IMR-90 (cell line): ENCODE data around the gene POU2AF1. TPM values are rescaled to one million over a fixed set of nuclear protein-coding genes. Genes with fewer than 3 reads are reported as not detected.

Source experiments
- ATAC-seq: fragments of 200-7000 bp; cut with Tn5 transposase; 2 replicates; pipeline ENCODE4 v1.9.1; 2020; ENCODE audit warnings: low read depth, mild to moderate bottlenecking, moderate library complexity
- BruUV-seq: library from RNA; stranded (reverse); fragments of 400-500 nt; replicated peaks from 2 replicates; lab custom pipeline; 2021; lab: Mats Ljungman, UMichigan
- CTCF ChIA-PET: fragments of 300-600 bp; formaldehyde crosslinking; extraction: SDS; loops from one replicate; lab custom pipeline; 2021; ENCODE audit warnings: antibody characterized with exemption; lab: Yijun Ruan, JAX
- POLR2A ChIA-PET: fragments of 300-600 bp; sonication (Branson Sonifier 250); formaldehyde crosslinking; loops from one replicate; lab custom pipeline; 2022; ENCODE audit warnings: antibody characterized with exemption; ENCODE audit not compliant: unreplicated experiment; lab: Charles Lee
- DNase-seq: peaks from one replicate; pipeline ENCODE4 v3.0.0; 2013
- H2AFZ ChIP-seq: replicated peaks from 2 replicates; pipeline ENCODE3; 2013; ENCODE audit warnings: low read length, mild to moderate bottlenecking; ENCODE audit not compliant: poor library complexity
- H2AK5ac ChIP-seq: 2 replicates; pipeline ENCODE4 v1.6.1; 2013; ENCODE audit warnings: low read depth, low read length, inconsistent platforms
- H2AK9ac ChIP-seq: replicated peaks from 2 replicates; pipeline ENCODE3; 2013; ENCODE audit warnings: mild to moderate bottlenecking, low read depth, low read length, moderate library complexity; ENCODE audit not compliant: poor library complexity
- H2BK120ac ChIP-seq: 2 replicates; pipeline ENCODE4 v1.6.1; 2013; ENCODE audit warnings: low read depth, low read length, inconsistent platforms
- H2BK15ac ChIP-seq: 3 replicates; pipeline ENCODE4 v1.6.1; 2013; ENCODE audit warnings: low read depth, low read length, inconsistent platforms
- H2BK20ac ChIP-seq: 2 replicates; pipeline ENCODE4 v1.6.1; 2013; ENCODE audit warnings: low read depth, mild to moderate bottlenecking, inconsistent platforms, low read length, moderate library complexity
- H2BK5ac ChIP-seq: 2 replicates; pipeline ENCODE4 v1.6.1; 2013; ENCODE audit warnings: mild to moderate bottlenecking, low read depth, low read length, inconsistent platforms; ENCODE audit not compliant: poor library complexity, severe bottlenecking
- H3K14ac ChIP-seq: replicated peaks from 2 replicates; pipeline ENCODE4 v1.6.1; 2013; ENCODE audit warnings: low read depth, low read length, inconsistent platforms
- H3K18ac ChIP-seq: 2 replicates; pipeline ENCODE4 v1.6.1; 2013; ENCODE audit warnings: low read depth, low read length, control low read depth
- H3K23ac ChIP-seq: 2 replicates; pipeline ENCODE4 v1.6.1; 2013; ENCODE audit warnings: low read depth, low read length, inconsistent platforms
- H3K27ac ChIP-seq: 2 replicates; pipeline ENCODE4 v1.5.1; 2013; ENCODE audit warnings: mild to moderate bottlenecking, control low read depth, low read length; ENCODE audit not compliant: insufficient read depth
- H3K27me3 ChIP-seq: 2 replicates; pipeline ENCODE4 v1.6.1; 2013; ENCODE audit warnings: low read length; ENCODE audit not compliant: control insufficient read depth, insufficient read depth
- H3K36me3 ChIP-seq: 2 replicates; pipeline ENCODE4 v1.6.1; 2013; ENCODE audit warnings: low read length, mixed read lengths; ENCODE audit not compliant: control insufficient read depth, insufficient read depth
- H3K4ac ChIP-seq: 2 replicates; pipeline ENCODE4 v1.6.1; 2013; ENCODE audit warnings: low read depth, low read length, inconsistent platforms
- H3K4me1 ChIP-seq: 2 replicates; pipeline ENCODE4 v1.6.1; 2013; ENCODE audit warnings: low read length, mixed read lengths; ENCODE audit not compliant: control insufficient read depth, insufficient read depth
- H3K4me2 ChIP-seq: 2 replicates; pipeline ENCODE4 v1.6.1; 2013; ENCODE audit warnings: low read depth, mild to moderate bottlenecking, control low read depth, low read length, moderate library complexity
- H3K4me3 ChIP-seq: 2 replicates; pipeline ENCODE4 v1.5.1; 2013; ENCODE audit warnings: low read depth, mild to moderate bottlenecking, control low read depth, low read length, moderate library complexity; ENCODE audit not compliant: insufficient read depth
- H3K56ac ChIP-seq: 2 replicates; pipeline ENCODE4 v1.6.1; 2013; ENCODE audit warnings: low read length, inconsistent platforms; ENCODE audit not compliant: insufficient read depth; ENCODE audit errors: extremely low read depth
- H3K79me1 ChIP-seq, 2 experiments: 2 replicates each; pipeline ENCODE4 v1.6.1; 2013; ENCODE audit warnings: low read length in 2 of 2, inconsistent platforms in 1 of 2, low read depth in 1 of 2
- H3K9ac ChIP-seq: 2 replicates; pipeline ENCODE4 v1.6.1; 2013; ENCODE audit warnings: low read depth, low read length, control low read depth
- H3K9me1 ChIP-seq: 2 replicates; pipeline ENCODE4 v1.6.1; 2013; ENCODE audit warnings: low read length, inconsistent platforms; ENCODE audit not compliant: insufficient read depth
- H3K9me3 ChIP-seq: 2 replicates; pipeline ENCODE4 v1.6.1; 2013; ENCODE audit warnings: low read length; ENCODE audit not compliant: control insufficient read depth, insufficient read depth
- H4K20me1 ChIP-seq: 2 replicates; pipeline ENCODE4 v1.6.1; 2013; ENCODE audit warnings: low read length, inconsistent platforms; ENCODE audit not compliant: insufficient read depth
- H4K5ac ChIP-seq: 2 replicates; pipeline ENCODE4 v1.6.1; 2013; ENCODE audit warnings: mild to moderate bottlenecking, low read depth, low read length, control low read depth
- H4K8ac ChIP-seq, 2 experiments: 2 replicates each; pipeline ENCODE4 v1.6.1; 2013; ENCODE audit warnings: low read depth in 2 of 2, low read length in 2 of 2, control low read depth in 1 of 2, inconsistent platforms in 1 of 2
- H4K91ac ChIP-seq: 2 replicates; pipeline ENCODE4 v1.6.1; 2013; ENCODE audit warnings: low read depth, low read length, inconsistent platforms; ENCODE audit not compliant: insufficient read depth
- BHLHE40 ChIP-seq: fragments of 150-350 bp; IDR thresholded peaks from 2 replicates; pipeline ENCODE4 v1.6.1; 2016; ENCODE audit warnings: mild to moderate bottlenecking, low read depth, low read length
- CEBPB ChIP-seq: IDR thresholded peaks from 2 replicates; pipeline ENCODE4 v1.6.1; 2012; ENCODE audit warnings: low read depth, low read length, improper control_type of control experiment
- CHD1 ChIP-seq: IDR thresholded peaks from 2 replicates; pipeline ENCODE4 v1.6.1; 2012; ENCODE audit warnings: low read depth, low read length, improper control_type of control experiment
- CTCF ChIP-seq: conservative IDR thresholded peaks from 2 replicates; pipeline ENCODE4 v1.5.1; 2012; ENCODE audit warnings: mild to moderate bottlenecking, low read depth, low read length, improper control_type of control experiment
- ELK1 ChIP-seq: fragments of 150-350 bp; IDR thresholded peaks from 2 replicates; pipeline ENCODE4 v1.6.1; 2016; ENCODE audit warnings: low read depth, mild to moderate bottlenecking, low read length, moderate library complexity, borderline replicate concordance
- FOS ChIP-seq: fragments of 150-350 bp; IDR thresholded peaks from 2 replicates; pipeline ENCODE4 v1.6.1; 2016; ENCODE audit warnings: low read depth, low read length
- MAFK ChIP-seq: IDR thresholded peaks from 2 replicates; pipeline ENCODE4 v1.6.1; 2012; ENCODE audit warnings: low read depth, low read length, improper control_type of control experiment
- MAZ ChIP-seq: IDR thresholded peaks from 2 replicates; pipeline ENCODE4 v1.6.1; 2012; ENCODE audit warnings: low read depth, mild to moderate bottlenecking, low read length, improper control_type of control experiment, moderate library complexity, borderline replicate concordance
- MXI1 ChIP-seq: IDR thresholded peaks from 2 replicates; pipeline ENCODE4 v1.6.1; 2012; ENCODE audit warnings: low read depth, mild to moderate bottlenecking, low read length, moderate library complexity, borderline replicate concordance
- NFE2L2 ChIP-seq: fragments of 150-350 bp; IDR thresholded peaks from 2 replicates; pipeline ENCODE4 v1.6.1; 2016; ENCODE audit warnings: low read depth, mild to moderate bottlenecking, low read length
- POLR2A ChIP-seq: IDR thresholded peaks from 2 replicates; pipeline ENCODE4 v1.6.1; 2012; ENCODE audit warnings: mild to moderate bottlenecking, low read depth, low read length
- RAD21 ChIP-seq: IDR thresholded peaks from 2 replicates; pipeline ENCODE4 v1.6.1; 2012; ENCODE audit warnings: low read length, improper control_type of control experiment
- RCOR1 ChIP-seq: IDR thresholded peaks from 2 replicates; pipeline ENCODE4 v1.6.1; 2012; ENCODE audit warnings: mild to moderate bottlenecking, low read length, improper control_type of control experiment; ENCODE audit not compliant: insufficient replicate concordance
- RFX5 ChIP-seq: IDR thresholded peaks from 2 replicates; pipeline ENCODE4 v1.8.0; 2012; ENCODE audit warnings: low read depth, mild to moderate bottlenecking, low read length, moderate library complexity
- SMC3 ChIP-seq: fragments of 150-350 bp; IDR thresholded peaks from 2 replicates; pipeline ENCODE4 v1.6.1; 2016; ENCODE audit warnings: low read depth, mild to moderate bottlenecking, antibody characterized with exemption, low read length, moderate library complexity
- USF2 ChIP-seq: fragments of 150-350 bp; IDR thresholded peaks from 2 replicates; pipeline ENCODE4 v1.6.1; 2017; ENCODE audit warnings: mild to moderate bottlenecking, antibody characterized with exemption, low read length, low read depth
- WGBS, 2 experiments: methylation state at CpG; one replicate each; pipeline versions ENCODE4 v1.1.5 to v1.1.7; 2013; ENCODE audit warnings: missing lambda C conversion rate in 2 of 2; ENCODE audit not compliant: insufficient read length in 1 of 2; ENCODE audit errors: extremely low coverage in 2 of 2; 5-methylcytosine and 5-hydroxymethylcytosine counted together
- dilution Hi-C: fragments of 300-500 bp; cut with HindIII; formaldehyde crosslinking; loops from one replicate; pipeline ENCODE4 v1.14.3; 2018; ENCODE audit warnings: low sequenced_read_pairs; ENCODE audit not compliant: unreplicated experiment
- in situ Hi-C: fragments of 300-500 bp; cut with MboI; formaldehyde crosslinking; loops from 3 replicates; pipeline ENCODE4 v1.14.3; 2019; ENCODE audit warnings: low sequenced_read_pairs, inconsistent platforms, mixed read lengths
- intact Hi-C: fragments of 100-400 bp; cut with micrococcal nuclease; formaldehyde crosslinking; loops from 2 replicates; pipeline ENCODE4 v1.10.0; 2022
- polyA plus RNA-seq, 3 experiments: library from polyadenylated mRNA; depleted of rRNA; stranded (reverse); fragments of >200 nt; gene quantifications; 2 replicates each; pipeline ENCODE4 v1.2.3, GENCODE V29; 2012; ENCODE audit warnings: low replicate concordance in 1 of 3
- total RNA-seq: library from RNA; depleted of rRNA; stranded (reverse); fragments of >200 nt; gene quantifications from 2 replicates; pipeline ENCODE4 v1.2.3, GENCODE V29; 2012

POU2AF1 gene
- total and polyA plus RNA-seq, 2 of the 4 experiments (the other 2 are of a cell fraction): not detected

- Histone ChIP-seq H3K4me2 (no peak overlapping the region), H3K56ac (no peak overlapping the region), H3K14ac (no peak overlapping the region), H4K20me1 (no peaks in the 10 kb centered on the region), H4K5ac (no peak overlapping the region), H3K4me3 (no peak overlapping the region), H4K8ac (no peak overlapping the region), H2BK20ac (no peak overlapping the region), H4K91ac (no peak overlapping the region), H3K23ac (no peak overlapping the region), H3K36me3 (no peaks in the 10 kb centered on the region), H3K9me3 (no peaks in the 10 kb centered on the region; the same call in 1 of the 2 replicates), H3K9me1 (no peaks in the 10 kb centered on the region), H2AFZ (no peak overlapping the region), H2BK15ac (no peak overlapping the region), H2AK9ac (no peak overlapping the region), H3K18ac (no peak overlapping the region), H2BK5ac (no peak overlapping the region), H3K27ac (no peak overlapping the region), H2BK120ac (no peak overlapping the region), H3K27me3 (peaks cover 35% of the 10 kb centered on the region), H3K4me1 (0 out of 2 replicates have a peak, but pooled peaks cover 1% of the 10 kb centered on the region), H3K79me1 (no peaks in the 10 kb centered on the region), H3K4ac (no peak overlapping the region), H3K9ac (no peak overlapping the region), H2AK5ac (no peak overlapping the region)
- intact Hi-C loops: no loop called here
- CTCF ChIA-PET: no interaction called here
- DNase-seq (no peak), ATAC-seq (no peak)
- dilution Hi-C loops: no loop called here
- POLR2A ChIA-PET: no interaction called here
- no TSS peak for BruUV-seq
- no peak for TF ChIP-seq FOS
- TF ChIP-seq SMC3: no peak
- no peak for TF ChIP-seq ELK1
- TF ChIP-seq RCOR1: no peak
- no peak for TF ChIP-seq RAD21
- TF ChIP-seq MXI1: no peak
- TF ChIP-seq MAZ: no peak
- no peak for TF ChIP-seq CEBPB
- TF ChIP-seq POLR2A: no peak
- TF ChIP-seq CHD1: no peak
- TF ChIP-seq NFE2L2: no peak
- TF ChIP-seq CTCF: no peak
- no peak for TF ChIP-seq MAFK
- no peak for TF ChIP-seq RFX5
- TF ChIP-seq USF2: no peak
- no peak for TF ChIP-seq BHLHE40
- WGBS, 2 experiments: no CpG with 5 or more reads among the region's 1 CpG
- in situ Hi-C loops: no loop called here
Observed at GRCh38 chr11:111312076-111312475, 67.0 kb downstream of the POU2AF1 start.
